Type B pancreatic cell (in vitro differentiated cells): ENCODE data around the gene MT2A. TPM values are rescaled to one million over a fixed set of nuclear protein-coding genes. Genes with fewer than 3 reads are reported as not detected.

Experiments
- DNase-seq: peaks from one replicate; pipeline ENCODE4 v3.0.0; 2021; ENCODE audit warnings: mixed read lengths; ENCODE audit not compliant: unreplicated experiment; ENCODE audit errors: extremely low spot score
- H3K27ac Mint-ChIP-seq: 2 replicates; pipeline ENCODE4 v1.8.0; 2021; ENCODE audit warnings: mild to moderate bottlenecking, mixed read lengths
- H3K27me3 Mint-ChIP-seq: 2 replicates; pipeline ENCODE4 v1.8.0; 2021; ENCODE audit warnings: mixed read lengths
- H3K36me3 Mint-ChIP-seq: 2 replicates; pipeline ENCODE4 v1.8.0; 2021; ENCODE audit warnings: mixed read lengths
- H3K4me1 Mint-ChIP-seq: one replicate; pipeline ENCODE4 v1.8.0; 2021; ENCODE audit warnings: mixed read lengths; ENCODE audit not compliant: unreplicated experiment
- H3K4me3 Mint-ChIP-seq: 2 replicates; pipeline ENCODE4 v1.8.0; 2021; ENCODE audit warnings: mild to moderate bottlenecking, mixed read lengths
- H3K9me3 Mint-ChIP-seq: 2 replicates; pipeline ENCODE4 v1.8.0; 2021; ENCODE audit warnings: mixed read lengths
- total RNA-seq: library from RNA; stranded (reverse); gene quantifications from 2 replicates; pipeline ENCODE4 v1.2.1, GENCODE V29; 2021; ENCODE audit warnings: low replicate concordance
- TF ChIP-seq, protein P1 (sequence below): fragments of 200-600 bp; sonication (generic); conservative IDR thresholded peaks from 2 replicates; pipeline ENCODE4 v1.5.0; 2021; ENCODE audit warnings: antibody characterized with exemption, mild to moderate bottlenecking

The MT2A gene
- total RNA-seq, 1 donor from 2014 or later, result 18.2 TPM

DNA sequence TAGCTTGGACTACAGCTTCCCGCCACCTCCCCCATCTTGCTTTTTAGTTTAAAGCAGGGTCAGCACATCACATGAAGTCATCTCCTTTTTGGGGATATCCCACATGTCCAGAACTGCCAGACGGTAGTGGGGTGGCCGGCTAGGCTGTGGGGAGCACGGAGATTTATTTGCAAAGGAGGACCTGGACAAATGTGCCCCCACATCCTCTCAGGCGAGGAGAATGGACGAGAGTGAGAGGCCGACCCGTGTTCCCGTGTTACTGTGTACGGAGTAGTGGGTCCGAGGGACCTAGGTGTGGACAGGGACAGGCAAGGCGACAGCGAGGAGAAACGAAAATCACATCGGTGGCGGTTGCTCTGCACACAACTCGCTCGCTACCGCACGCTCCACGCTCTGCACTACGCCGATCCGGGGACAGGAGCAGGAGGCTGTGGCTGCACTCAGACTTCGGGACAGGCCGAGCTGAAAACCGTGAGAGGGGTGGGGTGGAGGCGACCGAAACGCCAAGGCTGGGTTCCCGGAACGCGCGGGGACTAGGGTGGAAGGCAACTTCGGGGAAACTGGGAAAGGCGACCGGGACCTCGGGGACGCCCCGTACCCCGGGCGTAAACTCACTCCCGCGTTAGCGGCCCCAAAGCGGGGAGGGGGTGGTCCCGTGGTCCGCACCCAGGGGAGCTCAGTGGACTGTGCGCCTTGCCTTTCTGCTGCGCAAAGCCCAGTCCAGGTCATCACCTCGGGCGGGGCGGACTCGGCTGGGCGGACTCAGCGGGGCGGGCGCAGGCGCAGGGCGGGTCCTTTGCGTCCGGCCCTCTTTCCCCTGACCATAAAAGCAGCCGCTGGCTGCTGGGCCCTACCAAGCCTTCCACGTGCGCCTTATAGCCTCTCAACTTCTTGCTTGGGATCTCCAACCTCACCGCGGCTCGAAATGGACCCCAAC is 29.7 kb downstream of the MT2A start, which contains the start of gene MT1A:
Gene MT1A (plus strand): TSS at position 853 of the 937 bp plus-strand sequence. CDS start 73 bp downstream, at position 926.
- H3K4me1 Mint-ChIP-seq, result peaks cover 5% of the 10 kb centered on the region
- TF ChIP-seq, protein P1, sequence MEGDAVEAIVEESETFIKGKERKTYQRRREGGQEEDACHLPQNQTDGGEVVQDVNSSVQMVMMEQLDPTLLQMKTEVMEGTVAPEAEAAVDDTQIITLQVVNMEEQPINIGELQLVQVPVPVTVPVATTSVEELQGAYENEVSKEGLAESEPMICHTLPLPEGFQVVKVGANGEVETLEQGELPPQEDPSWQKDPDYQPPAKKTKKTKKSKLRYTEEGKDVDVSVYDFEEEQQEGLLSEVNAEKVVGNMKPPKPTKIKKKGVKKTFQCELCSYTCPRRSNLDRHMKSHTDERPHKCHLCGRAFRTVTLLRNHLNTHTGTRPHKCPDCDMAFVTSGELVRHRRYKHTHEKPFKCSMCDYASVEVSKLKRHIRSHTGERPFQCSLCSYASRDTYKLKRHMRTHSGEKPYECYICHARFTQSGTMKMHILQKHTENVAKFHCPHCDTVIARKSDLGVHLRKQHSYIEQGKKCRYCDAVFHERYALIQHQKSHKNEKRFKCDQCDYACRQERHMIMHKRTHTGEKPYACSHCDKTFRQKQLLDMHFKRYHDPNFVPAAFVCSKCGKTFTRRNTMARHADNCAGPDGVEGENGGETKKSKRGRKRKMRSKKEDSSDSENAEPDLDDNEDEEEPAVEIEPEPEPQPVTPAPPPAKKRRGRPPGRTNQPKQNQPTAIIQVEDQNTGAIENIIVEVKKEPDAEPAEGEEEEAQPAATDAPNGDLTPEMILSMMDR, result no peak
- H3K9me3 Mint-ChIP-seq, result no peaks in the 10 kb centered on the region
- peaks cover 97% of the 10 kb centered on the region for H3K27me3 Mint-ChIP-seq
- H3K4me3 Mint-ChIP-seq, result peak within 1 kb of the TSS; percentile 81
- H3K27ac Mint-ChIP-seq, result no peak within 1 kb of the TSS
- no peaks in the 10 kb centered on the region for H3K36me3 Mint-ChIP-seq
- DNase-seq, result no peak

GRCh38 chr16:56639045-56639444 is 30.7 kb downstream of the MT2A start:
- H3K27me3 Mint-ChIP-seq, result peaks cover 95% of the 10 kb centered on the region
- peaks cover 5% of the 10 kb centered on the region for H3K4me1 Mint-ChIP-seq
- DNase-seq, result no peak
- no peaks in the 10 kb centered on the region for H3K9me3 Mint-ChIP-seq
- no peak overlapping the region for H3K4me3 Mint-ChIP-seq
- no peak overlapping the region for H3K27ac Mint-ChIP-seq
- TF ChIP-seq, protein P1, result no peak
- no peaks in the 10 kb centered on the region for H3K36me3 Mint-ChIP-seq

- DNase-seq, result no peak
- no peaks in the 10 kb centered on the region for H3K36me3 Mint-ChIP-seq
- no peaks in the 10 kb centered on the region for H3K9me3 Mint-ChIP-seq
- no peak overlapping the region for H3K4me3 Mint-ChIP-seq
- TF ChIP-seq, protein P1, result no peak
- H3K27ac Mint-ChIP-seq, result no peak overlapping the region
- peaks cover 95% of the 10 kb centered on the region for H3K27me3 Mint-ChIP-seq
- peaks cover 5% of the 10 kb centered on the region for H3K4me1 Mint-ChIP-seq
Observed at GRCh38 chr16:56640076-56640475, 31.7 kb downstream of the MT2A start.

DNA sequence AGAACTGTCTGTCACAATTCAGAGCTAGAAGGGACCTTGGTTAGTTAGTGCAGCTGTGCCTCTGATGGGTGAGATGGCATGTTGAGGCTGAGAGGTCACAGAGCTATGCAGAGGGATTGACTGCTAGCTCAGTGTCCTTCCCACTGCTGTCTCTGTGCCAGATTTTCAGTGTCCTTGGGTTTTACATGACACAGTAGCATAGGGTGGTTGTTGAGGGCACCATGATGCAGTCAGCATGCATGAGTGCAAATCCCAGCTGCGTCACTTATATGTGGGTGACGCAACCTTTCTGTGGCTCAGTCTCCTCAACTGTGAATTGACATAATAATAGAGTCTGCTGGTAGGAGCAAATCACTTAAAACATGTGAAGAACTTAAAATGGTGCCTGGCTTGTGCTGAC is 32.8 kb downstream of the MT2A start:
- H3K9me3 Mint-ChIP-seq, result no peaks in the 10 kb centered on the region
- no peak overlapping the region for H3K4me3 Mint-ChIP-seq
- H3K4me1 Mint-ChIP-seq, result peaks cover 5% of the 10 kb centered on the region
- TF ChIP-seq, protein P1, result no peak
- no peak for DNase-seq
- peaks cover 97% of the 10 kb centered on the region for H3K27me3 Mint-ChIP-seq
- no peaks in the 10 kb centered on the region for H3K36me3 Mint-ChIP-seq
- H3K27ac Mint-ChIP-seq, result no peak overlapping the region

DNA sequence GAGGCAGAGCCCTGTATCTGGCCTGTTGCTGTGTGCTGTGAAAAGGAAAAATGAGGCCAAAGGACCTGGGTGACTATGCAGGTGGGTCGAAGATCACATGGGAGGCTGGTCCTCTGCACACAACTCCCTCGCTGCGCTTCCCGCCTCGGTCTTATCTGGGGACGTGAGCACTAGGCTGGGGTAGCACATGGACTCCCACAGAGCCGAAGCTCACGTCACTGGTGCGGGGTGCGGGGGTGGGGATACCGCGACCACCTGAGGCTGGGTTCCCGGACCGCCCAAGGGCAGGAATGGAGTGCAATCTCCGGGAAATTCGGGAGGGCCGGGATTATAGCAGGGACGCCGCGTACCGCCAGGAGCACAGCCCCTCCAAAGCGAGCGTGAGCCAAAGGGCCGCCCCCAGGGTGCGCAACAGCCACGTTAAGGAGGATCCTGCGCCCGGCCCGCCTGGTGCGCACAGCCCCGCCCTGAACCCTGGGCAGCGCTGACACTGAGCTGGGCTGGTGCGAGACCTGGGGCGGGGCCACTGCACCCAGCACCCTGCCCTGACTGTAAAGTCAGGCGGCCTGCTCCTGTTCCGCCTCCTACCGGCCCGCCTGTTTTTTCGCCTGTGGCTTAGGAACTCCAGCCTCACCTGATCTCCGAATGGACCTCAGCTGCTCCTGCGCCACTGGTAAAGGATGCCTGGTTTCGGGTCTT is 34.8 kb downstream of the MT2A start:
- Mint-ChIP-seq H3K36me3 (no peaks in the 10 kb centered on the region), H3K4me1 (no peaks in the 10 kb centered on the region), H3K27me3 (peaks cover 96% of the 10 kb centered on the region), H3K27ac (no peak overlapping the region), H3K9me3 (no peaks in the 10 kb centered on the region), H3K4me3 (peak overlapping the region; percentile 44)
- DNase-seq, result no peak
- TF ChIP-seq, protein P1, result peak; percentile 38
